Endothelial cell (in vitro differentiated cells): ENCODE results near the gene VEGFB. TPM values are rescaled to one million over a fixed set of nuclear protein-coding genes. Genes with fewer than 3 reads are reported as not detected.

Source experiments
- DNase-seq: peaks from one replicate; pipeline ENCODE4 v3.0.0; 2021; ENCODE audit warnings: low spot score
- H3K27ac Mint-ChIP-seq: one replicate; pipeline ENCODE4 v1.8.0; 2021; ENCODE audit warnings: mixed read lengths, inconsistent platforms; ENCODE audit not compliant: unreplicated experiment
- H3K27me3 Mint-ChIP-seq: one replicate; pipeline ENCODE4 v1.8.0; 2021; ENCODE audit warnings: mild to moderate bottlenecking, moderate library complexity, mixed read lengths, inconsistent platforms; ENCODE audit not compliant: unreplicated experiment
- H3K36me3 Mint-ChIP-seq: one replicate; pipeline ENCODE4 v1.8.0; 2021; ENCODE audit warnings: mild to moderate bottlenecking, low read depth, mixed read lengths, inconsistent platforms; ENCODE audit not compliant: unreplicated experiment
- H3K4me1 Mint-ChIP-seq: one replicate; pipeline ENCODE4 v1.8.0; 2021; ENCODE audit warnings: mild to moderate bottlenecking, mixed read lengths, inconsistent platforms; ENCODE audit not compliant: unreplicated experiment
- H3K4me3 Mint-ChIP-seq: one replicate; pipeline ENCODE4 v1.8.0; 2021; ENCODE audit warnings: mild to moderate bottlenecking, mixed read lengths, inconsistent platforms; ENCODE audit not compliant: unreplicated experiment
- H3K9me3 Mint-ChIP-seq: one replicate; pipeline ENCODE4 v1.8.0; 2021; ENCODE audit warnings: mixed read lengths, inconsistent platforms; ENCODE audit not compliant: unreplicated experiment
- CTCF ChIP-seq: fragments of 200-600 bp; sonication (generic); IDR thresholded peaks from one replicate; pipeline ENCODE4 v1.5.0; 2021; ENCODE audit warnings: antibody characterized with exemption; ENCODE audit not compliant: unreplicated experiment
- total RNA-seq: library from RNA; stranded (reverse); fragmentation: NEBNext Ultra II Directional; extraction: Animal tissue kit (Norgen Biotek cat#: 25700); gene quantifications from one replicate; pipeline ENCODE4 v1.2.1, GENCODE V29; 2021; ENCODE audit not compliant: unreplicated experiment

Gene VEGFB
- total RNA-seq, 1 donor from 2014 or later = 11.5 TPM

DNA sequence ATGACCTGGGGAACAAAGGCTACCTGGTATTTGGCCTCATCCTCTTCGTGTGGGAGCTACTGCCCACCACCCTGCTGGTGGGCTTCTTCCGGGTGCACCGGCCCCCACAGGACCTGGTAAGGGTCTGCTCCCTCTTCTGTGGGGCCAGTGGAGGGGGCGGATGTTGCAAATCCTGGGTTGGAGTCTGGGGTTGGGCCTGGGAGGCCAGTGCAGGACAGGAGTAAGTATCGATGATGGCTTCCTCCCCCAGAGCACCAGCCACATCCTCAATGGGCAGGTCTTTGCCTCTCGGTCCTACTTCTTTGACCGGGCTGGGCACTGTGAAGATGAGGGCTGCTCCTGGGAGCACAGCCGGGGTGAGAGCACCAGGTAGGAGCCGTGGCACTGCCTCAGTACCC lies 54.0 kb downstream of the VEGFB start:
- TF ChIP-seq CTCF = no peak
- H3K27ac Mint-ChIP-seq = no peak overlapping the region
- H3K9me3 Mint-ChIP-seq = no peaks in the 10 kb centered on the region
- peaks cover 10% of the 10 kb centered on the region for H3K4me1 Mint-ChIP-seq
- H3K4me3 Mint-ChIP-seq = no peak overlapping the region
- peaks cover 9% of the 10 kb centered on the region for H3K36me3 Mint-ChIP-seq
- peaks cover 22% of the 10 kb centered on the region for H3K27me3 Mint-ChIP-seq
- DNase-seq = no peak

Other genes starting within 250 kb of the VEGFB start
- 69.8 TPM for gene OTUB1, start 248.1 kb upstream of the VEGFB start, total RNA-seq
- gene FLRT1, start 198.7 kb upstream of the VEGFB start, total RNA-seq = not detected
- gene MACROD1, start 68.5 kb upstream of the VEGFB start, total RNA-seq = 4.1 TPM
- gene STIP1, start 48.4 kb upstream of the VEGFB start, total RNA-seq = 124 TPM
- 6.2 TPM for gene FERMT3, start 27.9 kb upstream of the VEGFB start, total RNA-seq
- 23.2 TPM for gene TRPT1, start 8.4 kb upstream of the VEGFB start, total RNA-seq
- gene NUDT22, start 8.3 kb upstream of the VEGFB start, total RNA-seq = 21.2 TPM
- 38.0 TPM for gene DNAJC4, start 4.0 kb upstream of the VEGFB start, total RNA-seq
- gene FKBP2, start 6.5 kb downstream of the VEGFB start, total RNA-seq = 35.3 TPM
- gene PPP1R14B, start 12.4 kb downstream of the VEGFB start, total RNA-seq = 201 TPM
- 51.0 TPM for gene PLCB3, start 16.9 kb downstream of the VEGFB start, total RNA-seq
- gene BAD, start 50.1 kb downstream of the VEGFB start, total RNA-seq = 40.7 TPM
- gene GPR137, start 51.3 kb downstream of the VEGFB start, total RNA-seq = 56.0 TPM
- gene KCNK4, start 56.7 kb downstream of the VEGFB start, total RNA-seq = 0.36 TPM
- gene CATSPERZ, start 65.8 kb downstream of the VEGFB start, total RNA-seq = 0.38 TPM
- gene ESRRA, start 70.9 kb downstream of the VEGFB start, total RNA-seq = 42.3 TPM
- gene TRMT112, start 83.0 kb downstream of the VEGFB start, total RNA-seq = 138 TPM
- 264 TPM for gene PRDX5, start 83.5 kb downstream of the VEGFB start, total RNA-seq
- gene CCDC88B, start 105.6 kb downstream of the VEGFB start, total RNA-seq = 8.3 TPM
- gene RPS6KA4, start 124.6 kb downstream of the VEGFB start, total RNA-seq = 37.5 TPM